ENCODE measurements around the gene JUND. TPM values are rescaled to one million over a fixed set of nuclear protein-coding genes. Genes with fewer than 3 reads are reported as not detected.

JUND gene
- total and polyA plus RNA-seq, 2 of the 4 experiments (the other 2 are of a cell fraction): 14.2 to 77.2 TPM

- Histone ChIP-seq H3K18ac (ENCODE audit: low read depth, low read length) (peak overlapping the region; percentile 43), H3K56ac (ENCODE audit: extremely low read depth, insufficient read depth, low read length) (no peak overlapping the region), H3K14ac (replicated peaks; ENCODE audit: low read depth, low read length) (0 out of 2 replicates have a peak overlapping the region, but pooled peaks have one; percentile 72), H3K9me1 (ENCODE audit: insufficient read depth, low read length) (peaks cover 22% of the 10 kb centered on the region; the same call in 1 of the 2 replicates), H2AK5ac (ENCODE audit: low read depth, low read length) (peak overlapping the region; percentile 70), H3K4ac (ENCODE audit: low read depth, low read length) (peak overlapping the region; percentile 15; the same call in 1 of the 2 replicates), H3K4me1 (ENCODE audit: control insufficient read depth, insufficient read depth, low read length) (peaks cover 12% of the 10 kb centered on the region), H4K20me1 (ENCODE audit: insufficient read depth, low read length) (no peaks in the 10 kb centered on the region), H2AK9ac (replicated peaks; ENCODE audit: low read depth, low read length, poor library complexity) (peak overlapping the region; percentile 44), H3K79me1 (ENCODE audit: low read depth in 1 of 2, low read length in 2 of 2) (peaks cover 0 to 14% of the 10 kb centered on the region in 2 experiments; a peak in 2 of 4 replicates), H2AFZ (replicated peaks; ENCODE audit: low read length, poor library complexity) (no peak overlapping the region), H3K9me3 (ENCODE audit: control insufficient read depth, insufficient read depth, low read length) (no peaks in the 10 kb centered on the region), H3K27me3 (ENCODE audit: control insufficient read depth, insufficient read depth, low read length) (no peaks in the 10 kb centered on the region), H2BK15ac (ENCODE audit: low read depth, low read length) (no peak overlapping the region), H3K23ac (ENCODE audit: low read depth, low read length) (no peak overlapping the region), H4K8ac (ENCODE audit: low read depth in 2 of 2, low read length in 2 of 2) (peak overlapping the region in 1 of 2 experiments; percentile 65; a peak in 2 of 4 replicates), H3K27ac (ENCODE audit: insufficient read depth, low read length) (no peak overlapping the region), H2BK5ac (ENCODE audit: low read depth, low read length, poor library complexity, severe bottlenecking) (peak overlapping the region; percentile 8), H4K5ac (ENCODE audit: low read depth, low read length) (no peak overlapping the region), H3K9ac (ENCODE audit: low read depth, low read length) (no peak overlapping the region), H3K4me2 (ENCODE audit: low read depth, low read length) (no peak overlapping the region), H2BK120ac (ENCODE audit: low read depth, low read length) (no peak overlapping the region), H2BK20ac (ENCODE audit: low read depth, low read length) (no peak overlapping the region), H3K36me3 (ENCODE audit: control insufficient read depth, insufficient read depth, low read length) (no peaks in the 10 kb centered on the region), H4K91ac (ENCODE audit: insufficient read depth, low read depth, low read length) (no peak overlapping the region; the same call in 1 of the 2 replicates), H3K4me3 (ENCODE audit: insufficient read depth, low read depth, low read length) (no peak overlapping the region)
- BruUV-seq (replicated peaks): no TSS peak
- ChIA-PET CTCF (no interaction called here), POLR2A (ENCODE audit: unreplicated experiment) (interaction anchor here (0.7 kb wide), 1 partner anchor 17 kb away, joined by 3 read pairs; no protein-coding TSS in a partner anchor)
- ATAC-seq (ENCODE audit: low read depth) (no peak), DNase-seq (no peak)
- dilution Hi-C loops (cut with HindIII; ENCODE audit: low sequenced_read_pairs, unreplicated experiment) (no loop called here), in situ Hi-C loops (cut with MboI; ENCODE audit: low sequenced_read_pairs) (no loop called here), intact Hi-C loops (cut with micrococcal nuclease) (no loop called here)
- WGBS, 2 experiments (ENCODE audit: extremely low coverage in 2 of 2, insufficient read length in 1 of 2): 72% methylated on average over 2 of the region's 6 CpGs; no CpG with 5 or more reads in 1 of the 2 experiments
- TF ChIP-seq MXI1 (IDR thresholded peaks at IDR 0.05; ENCODE audit: borderline replicate concordance, low read depth, low read length) (no peak), POLR2A (IDR thresholded peaks at IDR 0.05; ENCODE audit: low read depth, low read length) (no peak), BHLHE40 (IDR thresholded peaks at IDR 0.05; ENCODE audit: low read depth, low read length) (no peak), CHD1 (IDR thresholded peaks at IDR 0.05; ENCODE audit: low read depth, low read length) (no peak)
- TF ChIP-seq, protein P1, sequence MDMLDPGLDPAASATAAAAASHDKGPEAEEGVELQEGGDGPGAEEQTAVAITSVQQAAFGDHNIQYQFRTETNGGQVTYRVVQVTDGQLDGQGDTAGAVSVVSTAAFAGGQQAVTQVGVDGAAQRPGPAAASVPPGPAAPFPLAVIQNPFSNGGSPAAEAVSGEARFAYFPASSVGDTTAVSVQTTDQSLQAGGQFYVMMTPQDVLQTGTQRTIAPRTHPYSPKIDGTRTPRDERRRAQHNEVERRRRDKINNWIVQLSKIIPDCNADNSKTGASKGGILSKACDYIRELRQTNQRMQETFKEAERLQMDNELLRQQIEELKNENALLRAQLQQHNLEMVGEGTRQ (IDR thresholded peaks at IDR 0.05; ENCODE audit: low read depth, low read length): no peak
Measured at GRCh38 chr19:18298601-18299000, 17.2 kb upstream of the JUND start.
